ENCODE measurements around the gene TTC22. TPM values are rescaled to one million over a fixed set of nuclear protein-coding genes. Genes with fewer than 3 reads are reported as not detected.

Gene TTC22
- total RNA-seq, 1 donor from 2014 or later: 7.1 TPM

GRCh38 chr1:54843449-54843848 is 42.3 kb upstream of the TTC22 start:
- Histone ChIP-seq H3K36me3 (no peaks in the 10 kb centered on the region), H3K27me3 (no peaks in the 10 kb centered on the region), H3K4me1 (no peaks in the 10 kb centered on the region), H3K4me3 (no peak overlapping the region), H3K27ac (no peak overlapping the region), H3K9me3 (no peaks in the 10 kb centered on the region)
- intact Hi-C loops (cut with DNase I): no loop called here
- DNase-seq (no peak), ATAC-seq (no peak)
- no peak for TF ChIP-seq CTCF (IDR thresholded peaks at IDR 0.05)

DNA sequence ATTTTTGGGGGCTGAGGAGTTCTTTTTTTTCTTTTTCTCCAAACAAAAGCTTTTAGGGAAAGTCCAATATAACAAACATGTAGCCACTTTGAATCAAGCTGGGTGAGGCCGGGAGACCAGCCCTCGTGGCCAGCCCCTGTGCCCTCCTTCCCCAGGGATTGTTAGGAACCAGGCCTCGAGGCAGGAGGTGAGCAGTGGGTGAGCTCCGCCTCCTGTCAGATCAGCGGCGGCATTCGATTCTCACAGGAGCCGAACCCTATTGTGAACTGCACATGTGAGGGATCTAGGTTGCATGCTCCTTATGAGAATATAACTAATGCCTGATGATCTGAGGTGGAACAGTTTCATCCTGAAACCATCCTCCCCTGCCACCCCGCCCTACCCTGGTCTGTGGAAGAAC is 41.8 kb upstream of the TTC22 start:
- Histone ChIP-seq H3K4me3 (no peak overlapping the region), H3K27me3 (no peaks in the 10 kb centered on the region), H3K4me1 (no peaks in the 10 kb centered on the region), H3K9me3 (no peaks in the 10 kb centered on the region), H3K36me3 (no peaks in the 10 kb centered on the region), H3K27ac (no peak overlapping the region)
- intact Hi-C loops (cut with DNase I): no loop called here
- DNase-seq (peak; percentile 42), ATAC-seq (no peak)
- TF ChIP-seq CTCF (IDR thresholded peaks at IDR 0.05): no peak

- no peaks in the 10 kb centered on the region for H3K4me1 ChIP-seq
- ATAC-seq: no peak
- DNase-seq: peak; percentile 23
Measured at GRCh38 chr1:54842206-54842915, 41.2 kb upstream of the TTC22 start.

DNA sequence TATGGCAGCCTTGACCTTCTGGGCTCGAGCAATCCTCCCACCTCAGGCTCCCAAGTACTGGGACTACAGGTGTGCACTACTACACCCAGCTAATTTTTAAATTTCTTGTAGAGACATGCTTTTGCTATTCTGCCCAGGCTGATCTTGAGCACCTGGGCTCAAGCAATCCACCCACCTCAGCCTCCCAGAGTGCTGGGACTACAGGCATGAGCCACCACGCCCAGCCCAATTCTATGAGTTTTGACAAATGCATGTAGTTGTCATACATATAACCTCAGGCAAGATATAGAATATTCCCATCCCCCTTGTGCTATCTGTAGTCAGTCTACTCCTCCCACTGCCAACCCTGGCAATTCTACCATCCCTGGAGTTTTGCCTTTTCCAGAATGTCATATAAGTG is 38.7 kb upstream of the TTC22 start:
- ATAC-seq (no peak), DNase-seq (no peak)
- H3K27ac ChIP-seq: no peak overlapping the region
- no peaks in the 10 kb centered on the region for H3K27me3 ChIP-seq
- H3K4me3 ChIP-seq: no peak overlapping the region
- H3K4me1 ChIP-seq: no peaks in the 10 kb centered on the region
- no peak for TF ChIP-seq CTCF (IDR thresholded peaks at IDR 0.05)
- H3K36me3 ChIP-seq: no peaks in the 10 kb centered on the region
- no peaks in the 10 kb centered on the region for H3K9me3 ChIP-seq
- intact Hi-C loops (cut with DNase I): no loop called here

More at GRCh38 chr1:54842206-54842915, 41.2 kb upstream of the TTC22 start:
- intact Hi-C loops (cut with DNase I): no loop called here
- no peaks in the 10 kb centered on the region for H3K36me3 ChIP-seq
- H3K27ac ChIP-seq: no peak overlapping the region
- no peak overlapping the region for H3K4me3 ChIP-seq
- no peak for TF ChIP-seq CTCF (IDR thresholded peaks at IDR 0.05)
- no peaks in the 10 kb centered on the region for H3K9me3 ChIP-seq
- H3K27me3 ChIP-seq: no peaks in the 10 kb centered on the region

DNA sequence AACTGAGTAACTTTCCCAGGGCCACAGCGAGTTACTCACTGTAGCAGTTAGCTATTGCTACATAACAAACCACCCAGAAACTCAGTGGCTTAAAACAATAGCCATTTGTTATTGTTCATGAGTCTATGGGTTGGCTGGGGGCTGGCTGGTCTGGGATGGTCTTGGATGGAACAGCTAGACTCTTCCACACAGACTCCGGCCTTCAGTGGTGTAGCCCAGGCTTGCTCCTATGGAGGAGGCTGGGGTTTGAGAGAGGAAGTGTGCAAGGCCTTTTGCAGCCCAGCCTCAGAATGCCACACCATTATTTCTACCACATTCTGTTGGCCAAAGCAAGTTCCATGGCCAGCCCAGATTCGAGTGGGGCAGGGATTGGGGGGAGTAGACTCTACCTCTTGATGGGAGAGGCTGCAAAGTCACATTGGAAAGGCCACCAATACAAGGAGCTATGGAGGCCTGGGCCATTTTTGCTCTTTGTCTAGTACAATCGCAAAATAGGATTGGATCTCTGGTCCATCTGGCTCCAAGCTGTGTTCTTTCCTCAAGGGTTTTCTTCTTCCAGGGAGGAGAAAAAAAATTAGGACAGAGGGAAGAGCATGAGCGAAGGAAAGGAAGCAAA is 37.5 kb upstream of the TTC22 start:
- ATAC-seq (no peak), DNase-seq (no peak)
- intact Hi-C loops (cut with DNase I): no loop called here
- no peak for TF ChIP-seq CTCF (IDR thresholded peaks at IDR 0.05)
- Histone ChIP-seq H3K27me3 (no peaks in the 10 kb centered on the region), H3K4me1 (no peaks in the 10 kb centered on the region), H3K9me3 (no peaks in the 10 kb centered on the region), H3K36me3 (no peaks in the 10 kb centered on the region), H3K4me3 (no peak overlapping the region), H3K27ac (no peak overlapping the region)
